Lung (tissue), 12 donors: Measurements from ENCODE around the gene TBCD. TPM values are rescaled to one million over a fixed set of nuclear protein-coding genes. Genes with fewer than 3 reads are reported as not detected.

Experiments used
- ATAC-seq: fragments of 200-7000 bp; cut with Tn5 transposase; one replicate; pipeline ENCODE4 v1.9.1; 2020; ENCODE audit warnings: moderate number of reproducible peaks; ENCODE audit not compliant: insufficient read depth, low FRiP score
- DNase-seq, 3 donors: peaks; one replicate each; pipeline ENCODE4 v3.0.0-alpha.2; 2013 to 2017
- H3K27ac ChIP-seq, 2 donors: one replicate each; pipeline ENCODE4 v1.5.1; 2013; ENCODE audit warnings: mild to moderate bottlenecking in 2 of 2, moderate library complexity in 2 of 2, control low read depth in 1 of 2, inconsistent platforms in 1 of 2, low read depth in 1 of 2, low read length in 1 of 2
- H3K27me3 ChIP-seq, 3 donors: one replicate each; pipeline ENCODE4 v1.5.1; 2013; ENCODE audit warnings: low read length in 2 of 3; ENCODE audit not compliant: control insufficient read depth in 3 of 3, insufficient read depth in 3 of 3
- H3K36me3 ChIP-seq, 4 donors: one replicate each; pipeline ENCODE4 v1.5.1; 2013; ENCODE audit warnings: low read length in 4 of 4, mild to moderate bottlenecking in 1 of 4, moderate library complexity in 1 of 4; ENCODE audit not compliant: control insufficient read depth in 4 of 4, insufficient read depth in 4 of 4
- H3K4me1 ChIP-seq, 5 donors: one replicate each; pipeline ENCODE4 v1.5.1; 2013; ENCODE audit warnings: low read length in 5 of 5, mild to moderate bottlenecking in 2 of 5, moderate library complexity in 1 of 5; ENCODE audit not compliant: control insufficient read depth in 5 of 5, insufficient read depth in 5 of 5
- H3K4me3 ChIP-seq: one replicate; pipeline ENCODE4 v1.5.1; 2013; ENCODE audit warnings: mild to moderate bottlenecking, control low read depth, moderate library complexity
- H3K9ac ChIP-seq, 2 donors: one replicate each; pipeline ENCODE4 v1.5.1; 2013; ENCODE audit warnings: low read length in 2 of 2, control low read depth in 1 of 2; ENCODE audit not compliant: insufficient read depth in 1 of 2
- H3K9me3 ChIP-seq, 4 donors: one replicate each; pipeline ENCODE4 v1.5.1; 2013; ENCODE audit warnings: low read length in 3 of 4, mild to moderate bottlenecking in 1 of 4, moderate library complexity in 1 of 4; ENCODE audit not compliant: control insufficient read depth in 4 of 4, insufficient read depth in 3 of 4
- CTCF ChIP-seq: IDR thresholded peaks from 2 replicates; pipeline ENCODE4 v1.5.1; 2012; ENCODE audit warnings: mild to moderate bottlenecking; ENCODE audit errors: control extremely low read depth, extremely low read depth
- WGBS, 2 donors: extraction: QIAGEN DNeasy Blood & Tissue Kit; methylation state at CpG; one replicate each; pipeline ENCODE4 v1.1.7; 2013; 5-methylcytosine and 5-hydroxymethylcytosine counted together
- polyA plus RNA-seq, 2 donors: library from polyadenylated mRNA; stranded (reverse); fragments of 200-250 nt; gene quantifications; one replicate each; pipeline ENCODE4 v1.2.1, GENCODE V29; 2013
- total RNA-seq, 2 donors: library from RNA; depleted of rRNA in 1 of 2; stranded (reverse); fragments of >200 nt in 1 of 2; gene quantifications; one replicate each; pipeline ENCODE4 v1.2.1, GENCODE V29; 2014 to 2021
- donor health status: control.
- donor health status: control.
- donor health status: Bipolar disorder and iron deficiency.
- donor health status: healthy.
- donor health status: DM: yes; HTN: yes; CAD: no.

Gene TBCD
- total and polyA plus RNA-seq, 4 donors, result 57.6 to 119 (median 90.3) TPM

- ATAC-seq (no peak), DNase-seq (no peak)
- Histone ChIP-seq H3K4me1 (peaks cover 4 to 59% (median 36%) of the 10 kb centered on the region in 5 donors), H3K9ac (no peak overlapping the region), H3K9me3 (no peaks in the 10 kb centered on the region), H3K36me3 (peaks cover 0 to 8% (median 1%) of the 10 kb centered on the region in 4 donors), H3K27me3 (no peaks in the 10 kb centered on the region), H3K4me3 (no peak overlapping the region), H3K27ac (peak overlapping the region in 1 of 2 donors; percentile 52)
- 77 to 80% methylated on average over 23 of the region's 23 CpGs for WGBS, 2 donors
- no peak for TF ChIP-seq CTCF
Observed at GRCh38 chr17:82883419-82884031, 131.7 kb downstream of the TBCD start.

GRCh38 chr17:82884341-82884969 is 132.6 kb downstream of the TBCD start:
- DNase-seq (peak; percentile 47 to 73 (median 53)), ATAC-seq (no peak)
- Histone ChIP-seq H3K27me3 (no peaks in the 10 kb centered on the region), H3K4me1 (peaks cover 8 to 57% (median 33%) of the 10 kb centered on the region in 5 donors), H3K36me3 (peaks cover 0 to 5% (median 1%) of the 10 kb centered on the region in 4 donors), H3K9ac (no peak overlapping the region), H3K4me3 (no peak overlapping the region), H3K9me3 (no peaks in the 10 kb centered on the region), H3K27ac (peak overlapping the region in 1 of 2 donors; percentile 21)
- WGBS, 2 donors, result 86 to 90% methylated on average over 25 of the region's 25 CpGs
- TF ChIP-seq CTCF, result no peak

- H3K9ac ChIP-seq, result no peak overlapping the region
- no peak for TF ChIP-seq CTCF
- peaks cover 0 to 5% (median 2%) of the 10 kb centered on the region in 4 donors for H3K36me3 ChIP-seq
- no peak for DNase-seq
- H3K27me3 ChIP-seq, result no peaks in the 10 kb centered on the region
- H3K27ac ChIP-seq, result no peak overlapping the region
- peaks cover 11 to 61% (median 35%) of the 10 kb centered on the region in 5 donors for H3K4me1 ChIP-seq
- H3K9me3 ChIP-seq, result no peaks in the 10 kb centered on the region
- ATAC-seq, result no peak
- no peak overlapping the region for H3K4me3 ChIP-seq
- 44 to 73% methylated on average over 5 of the region's 5 CpGs for WGBS, 2 donors
Observed at GRCh38 chr17:82884970-82885353, 133.1 kb downstream of the TBCD start.
